ENCODE measurements around the gene RNF113B.

RNF113B gene

GRCh38 chr13:98176777-98177608 lies at the start of gene RNF113B:
TSS of gene RNF113B (minus strand) at chr13:98177269. CDS start at chr13:98177236, 33 bp downstream.
- no peak for DNase-seq

DNA sequence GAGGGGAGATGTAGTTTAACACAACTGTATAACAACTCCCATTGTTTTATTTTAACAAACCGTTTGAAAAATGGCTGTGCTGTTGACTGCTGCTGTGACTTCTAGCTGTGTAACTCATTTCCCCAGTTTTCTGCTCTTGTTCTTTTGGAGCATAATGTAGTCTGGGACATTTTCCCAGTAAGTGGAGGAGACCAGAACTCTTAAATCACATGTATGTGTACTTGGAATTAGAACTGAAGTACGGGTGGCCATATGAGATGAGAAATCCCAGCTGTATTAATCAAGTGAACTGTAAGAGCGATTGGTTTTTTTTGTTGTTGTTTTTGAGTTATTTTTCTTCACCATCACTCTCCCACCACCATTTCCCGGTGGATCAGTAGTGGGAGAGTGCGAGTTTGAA lies 49.4 kb upstream of the RNF113B start:
- DNase-seq = no peak

- no peak for DNase-seq
Observed at GRCh38 chr13:98225036-98225940, 48.2 kb upstream of the RNF113B start.

DNA sequence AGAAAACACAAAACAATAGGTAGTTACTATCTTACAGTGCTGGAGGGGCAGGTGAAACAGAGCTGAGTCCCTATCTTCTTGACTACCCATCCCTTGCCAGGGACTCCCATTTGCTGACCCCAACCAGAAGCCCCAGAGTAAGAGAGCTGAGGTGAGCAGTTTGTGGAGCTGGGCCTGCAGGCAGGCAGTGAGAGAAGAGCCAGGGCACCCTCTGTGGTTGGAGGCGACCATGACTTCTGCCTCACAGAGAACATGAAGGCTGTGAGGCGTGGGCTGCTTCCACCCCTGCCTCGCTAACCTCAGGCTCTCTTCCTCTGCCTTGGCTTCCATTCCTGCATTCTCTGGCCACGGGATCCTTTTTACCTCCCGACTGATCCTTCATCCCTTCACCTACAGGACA lies 47.5 kb upstream of the RNF113B start:
- DNase-seq = no peak

- DNase-seq = no peak
Observed at GRCh38 chr13:98223741-98224140, 46.7 kb upstream of the RNF113B start.

DNA sequence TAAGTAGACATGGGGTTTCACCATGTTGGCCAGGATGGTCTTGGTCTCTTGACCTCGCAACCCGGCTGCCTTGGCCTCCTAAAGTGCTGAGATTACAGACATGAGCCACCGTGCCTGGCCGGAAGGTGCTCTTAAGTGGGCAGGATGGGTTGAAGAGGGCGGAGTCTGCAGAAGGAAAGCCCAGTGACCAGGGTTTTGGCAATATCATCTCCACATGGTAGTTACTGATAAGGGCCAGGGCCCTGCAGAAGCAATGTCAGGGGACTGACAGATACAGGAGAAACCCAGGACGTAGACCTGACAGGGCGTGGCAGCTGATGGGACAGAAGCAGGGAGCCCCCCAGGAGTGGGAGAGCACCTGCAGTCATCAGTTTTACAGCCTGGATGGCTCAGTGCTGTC lies 45.7 kb upstream of the RNF113B start:
- DNase-seq = no peak

GRCh38 chr13:98222081-98222554 lies 45.0 kb upstream of the RNF113B start:
- no peak for DNase-seq

GRCh38 chr13:98221234-98221633 lies 44.2 kb upstream of the RNF113B start:
- DNase-seq = no peak

DNA sequence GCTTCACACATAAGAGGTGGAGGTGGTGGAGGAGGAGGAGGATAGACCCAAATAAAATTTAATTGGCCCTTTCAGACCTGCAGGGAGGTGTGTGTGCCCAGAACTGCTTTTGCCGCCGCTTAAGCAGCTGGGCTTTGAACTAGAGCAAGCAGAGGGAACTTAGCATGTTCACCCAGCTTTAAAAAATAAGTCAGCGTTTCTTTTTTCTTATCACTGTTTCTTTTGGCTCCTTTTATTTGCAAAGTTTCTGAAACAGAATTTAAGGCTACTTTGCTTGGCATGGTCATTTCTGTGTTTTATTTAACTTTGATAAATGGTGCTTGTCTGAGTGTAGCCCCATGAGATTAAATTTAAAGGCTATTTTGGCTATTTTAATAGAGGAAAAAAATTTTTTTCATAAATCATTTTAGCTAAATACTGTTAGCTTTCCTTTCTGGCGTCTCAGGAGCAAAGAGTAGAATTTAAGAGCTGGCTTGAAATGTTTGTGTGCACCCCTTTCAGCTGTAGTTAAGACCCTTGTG lies 43.3 kb upstream of the RNF113B start:
- DNase-seq = no peak

GRCh38 chr13:98219685-98220084 lies 42.6 kb upstream of the RNF113B start:
- DNase-seq = no peak

DNA sequence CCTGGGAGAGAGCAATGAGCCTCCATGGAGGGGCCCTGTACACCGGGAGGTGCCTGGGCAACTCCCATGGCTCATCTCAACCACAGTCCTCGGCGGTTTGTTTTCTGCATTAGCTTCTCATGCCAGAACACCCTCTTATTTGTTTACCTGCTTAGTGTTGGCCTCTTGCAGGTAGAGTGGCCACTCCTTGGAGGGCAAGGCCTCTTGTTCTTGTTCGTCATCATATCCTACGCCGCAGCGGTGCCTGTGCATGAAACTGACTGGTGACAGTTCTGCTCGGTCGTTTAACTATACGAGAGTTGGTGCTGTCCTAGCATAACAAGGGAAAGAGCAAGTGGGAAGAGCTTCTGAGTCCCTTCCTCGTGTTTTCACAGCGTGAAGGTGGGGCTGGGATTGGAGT lies 40.5 kb upstream of the RNF113B start:
- DNase-seq = no peak

DNA sequence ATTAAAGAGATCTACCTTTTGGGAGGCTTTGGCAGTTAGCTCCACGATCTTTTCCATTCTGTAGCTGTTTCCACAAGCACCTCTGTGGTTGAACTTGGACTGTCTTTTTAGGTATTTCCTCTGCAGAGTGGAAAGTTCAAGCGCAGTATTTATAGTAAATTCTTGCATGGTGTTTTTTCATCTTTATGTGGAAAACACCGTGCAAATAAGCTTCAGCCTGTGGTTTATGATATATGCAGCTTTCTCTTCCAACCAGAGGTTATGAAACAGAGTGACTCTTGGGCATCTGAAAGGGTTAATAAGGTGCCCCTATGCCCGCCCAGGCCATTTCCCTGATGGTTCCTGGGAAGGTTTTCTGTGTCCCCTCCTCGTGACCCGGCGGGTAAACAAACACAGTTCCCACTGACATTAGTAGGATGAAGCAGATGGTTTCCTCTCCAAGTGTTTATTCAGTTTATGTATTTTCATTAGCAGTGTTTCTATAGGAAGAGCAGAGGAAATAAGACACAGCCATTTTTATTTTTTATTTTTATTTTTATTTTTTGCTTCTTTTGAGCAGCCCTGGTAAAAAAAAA lies 39.7 kb upstream of the RNF113B start:
- no peak for DNase-seq

GRCh38 chr13:98216135-98216565 lies 39.1 kb upstream of the RNF113B start:
- peak; percentile 36 for DNase-seq

DNA sequence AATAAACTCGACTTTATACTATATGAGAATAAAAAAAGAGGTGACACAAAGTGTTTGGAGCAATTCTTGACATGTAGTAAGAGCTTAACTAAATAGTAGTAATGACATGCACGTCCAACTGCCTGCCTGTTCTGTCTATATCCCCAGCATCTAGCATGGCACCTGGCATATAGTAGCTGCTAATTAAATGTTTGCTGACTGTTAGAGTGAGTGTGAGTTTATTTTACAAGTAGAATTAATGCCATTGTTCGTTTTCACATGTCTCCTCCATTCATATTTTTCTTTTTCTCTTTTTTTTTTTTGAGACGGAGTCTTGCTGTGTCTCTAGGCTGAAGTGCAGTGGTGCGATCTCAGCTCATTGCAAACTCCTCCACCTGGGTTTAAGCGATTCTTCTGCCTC lies 38.4 kb upstream of the RNF113B start:
- no peak for DNase-seq

DNA sequence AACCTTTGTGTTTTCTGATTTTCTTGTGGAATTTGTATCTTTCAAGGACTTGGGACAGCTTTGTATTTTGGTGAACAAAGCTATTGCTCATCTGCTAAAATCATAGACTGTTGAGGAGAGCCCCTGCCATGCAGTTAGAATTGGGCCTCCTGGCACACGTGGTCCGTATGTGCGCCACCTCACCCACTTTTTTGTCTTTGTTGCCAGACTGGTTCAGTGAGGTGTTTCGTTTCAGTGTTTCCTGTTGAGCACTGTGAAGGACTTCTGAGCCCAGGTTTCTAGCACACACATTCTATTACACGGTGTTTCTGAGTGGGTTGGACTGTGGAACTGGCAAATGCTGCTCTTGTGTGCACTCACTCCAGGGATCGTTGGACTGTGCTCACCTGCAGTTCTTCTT lies 37.6 kb upstream of the RNF113B start:
- DNase-seq = no peak

DNA sequence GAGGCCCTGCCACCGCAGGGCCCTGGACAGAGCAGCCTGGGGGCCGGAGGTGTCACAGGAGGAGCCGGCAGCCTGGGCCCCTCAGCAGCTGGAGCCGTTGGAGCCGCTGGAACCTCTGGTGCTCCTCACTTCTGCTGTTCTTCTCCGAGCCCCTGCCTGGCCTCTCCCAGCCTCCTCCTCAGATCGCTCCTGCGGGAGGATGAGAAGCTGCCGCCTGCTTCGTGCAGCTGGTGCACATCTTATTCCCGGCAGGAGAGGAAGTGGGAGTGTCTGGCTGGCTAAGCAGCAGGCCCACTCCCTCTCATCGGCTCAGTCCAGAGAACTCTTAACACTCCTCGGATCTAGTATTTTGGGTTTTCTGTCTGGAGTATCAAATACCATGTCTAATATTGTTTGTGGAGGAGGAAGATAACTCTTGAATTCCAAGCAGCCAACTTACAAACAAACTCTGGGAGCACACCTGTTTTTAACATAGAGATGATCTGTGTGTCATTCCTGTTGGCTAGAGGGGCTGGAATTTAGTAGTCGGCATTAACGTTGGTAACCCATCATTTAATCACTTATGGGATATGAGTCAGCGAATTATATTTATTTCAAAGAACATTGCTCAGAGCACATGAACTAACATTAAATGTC lies 37.1 kb upstream of the RNF113B start:
- DNase-seq = no peak

DNA sequence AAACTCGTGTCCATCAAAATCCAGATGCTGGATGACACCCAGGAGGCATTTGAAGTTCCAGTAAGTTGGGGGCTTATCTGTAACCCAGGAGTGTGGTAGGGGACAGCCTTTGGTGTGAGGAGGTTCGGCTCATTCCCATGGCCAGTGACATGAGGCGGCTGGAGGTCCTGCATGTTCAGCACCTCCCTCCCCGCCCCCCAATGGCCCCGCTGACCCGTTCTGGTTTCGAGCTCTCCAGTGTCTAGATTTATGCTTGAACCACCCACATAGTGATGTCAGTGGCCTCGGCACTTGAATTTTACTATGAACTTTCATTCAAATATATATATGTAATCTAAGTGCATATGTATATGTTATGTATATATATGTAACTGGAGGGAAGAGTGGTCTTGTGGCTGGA lies 36.3 kb upstream of the RNF113B start:
- no peak for DNase-seq

- DNase-seq = no peak
Observed at GRCh38 chr13:98212763-98213162, 35.7 kb upstream of the RNF113B start.

DNA sequence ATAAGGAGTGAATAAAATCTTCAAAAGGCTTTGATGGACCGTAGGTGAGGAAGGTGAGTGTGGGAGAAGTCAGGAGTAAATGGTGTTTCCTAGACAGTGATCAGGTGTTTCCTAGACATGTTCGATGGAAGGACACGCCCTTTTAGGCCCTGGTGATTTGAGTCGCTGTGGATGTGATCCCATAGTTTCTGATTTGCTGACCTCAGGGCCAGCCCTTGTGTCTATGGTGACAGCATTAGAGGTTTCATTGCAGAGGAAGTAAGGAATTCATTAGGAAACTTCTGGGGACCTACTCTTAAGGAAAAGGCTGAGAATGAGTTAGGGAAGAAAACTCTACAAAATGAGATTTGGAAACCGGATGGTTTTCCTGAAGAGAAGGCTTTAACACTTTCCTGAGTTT lies 31.5 kb upstream of the RNF113B start:
- no peak for DNase-seq

DNA sequence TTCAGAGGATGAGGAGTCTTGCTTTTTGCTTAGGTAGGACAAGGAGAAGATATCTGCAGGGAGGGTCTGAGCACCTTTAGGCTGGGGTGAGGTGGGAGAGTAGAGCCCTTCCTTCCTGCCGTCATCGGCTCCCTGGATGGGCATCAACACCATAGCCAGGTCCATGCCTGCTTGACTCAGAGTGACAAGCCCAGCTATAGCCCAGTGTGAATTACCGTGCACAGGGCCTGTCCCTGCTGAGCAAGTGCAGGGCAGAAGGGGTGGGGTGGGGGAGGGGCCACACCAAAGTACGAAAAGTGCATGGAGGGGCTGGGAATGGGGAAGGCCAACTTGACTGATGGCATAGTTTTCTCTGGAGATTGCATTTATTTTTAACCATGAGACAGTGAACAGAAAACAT lies 30.3 kb upstream of the RNF113B start:
- no peak for DNase-seq

DNA sequence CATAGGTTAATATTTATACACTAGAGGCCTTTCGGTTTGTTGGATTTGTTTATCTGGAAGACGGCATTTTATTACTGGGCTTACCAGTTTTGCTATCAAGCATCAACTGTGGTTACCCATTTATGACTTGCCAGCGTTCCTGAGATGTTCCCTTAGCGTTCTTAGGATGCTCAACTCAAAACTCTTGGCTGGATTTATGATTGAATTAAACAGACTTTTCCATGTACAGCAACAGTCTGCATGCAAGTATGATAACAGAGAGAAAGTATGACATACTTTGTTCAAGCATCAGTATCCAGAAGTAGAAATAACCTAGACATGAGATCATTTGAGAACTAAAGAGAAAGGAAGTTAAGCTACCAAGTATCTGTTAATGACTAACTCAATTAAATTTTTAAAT lies 29.9 kb upstream of the RNF113B start:
- no peak for DNase-seq

- no peak for DNase-seq
Observed at GRCh38 chr13:98204546-98204945, 27.5 kb upstream of the RNF113B start.
